ENCODE measurements around the gene RYR2.

RYR2 gene

GRCh38 chr1:237111807-237112206, 69.8 kb downstream of the RYR2 start:
- Histone ChIP-seq H3K4me2 (ENCODE audit: low read length) (no peak overlapping the region), H3K9me3 (ENCODE audit: low read length) (no peaks in the 10 kb centered on the region), H3K4me1 (ENCODE audit: insufficient read depth, low read length, severe bottlenecking) (no peaks in the 10 kb centered on the region), H3K27me3 (ENCODE audit: insufficient read depth, low read length) (no peaks in the 10 kb centered on the region), H3K9ac (ENCODE audit: low read length) (no peak overlapping the region), H4K20me1 (ENCODE audit: insufficient read depth, low read length) (no peaks in the 10 kb centered on the region), H2AFZ (ENCODE audit: low read length) (no peak overlapping the region), H3K36me3 (ENCODE audit: insufficient read depth, low read length) (no peaks in the 10 kb centered on the region), H3K9me2 (ENCODE audit: low read depth, low read length) (no peaks in the 10 kb centered on the region), H3K4me3 (ENCODE audit: low read depth, low read length, poor library complexity, severe bottlenecking) (no peak overlapping the region), H3K27ac (ENCODE audit: low read depth, low read length, poor library complexity, severe bottlenecking) (no peak overlapping the region), H3K79me2 (ENCODE audit: insufficient read depth, low read length) (no peaks in the 10 kb centered on the region), H3F3A (ENCODE audit: insufficient read depth, low read length) (no peaks in the 10 kb centered on the region)
- TF ChIP-seq CTCF (IDR thresholded peaks at IDR 0.05; ENCODE audit: low read length) (no peak), EZH2 (IDR thresholded peaks at IDR 0.05; ENCODE audit: borderline replicate concordance, low read length) (no peak)

DNA sequence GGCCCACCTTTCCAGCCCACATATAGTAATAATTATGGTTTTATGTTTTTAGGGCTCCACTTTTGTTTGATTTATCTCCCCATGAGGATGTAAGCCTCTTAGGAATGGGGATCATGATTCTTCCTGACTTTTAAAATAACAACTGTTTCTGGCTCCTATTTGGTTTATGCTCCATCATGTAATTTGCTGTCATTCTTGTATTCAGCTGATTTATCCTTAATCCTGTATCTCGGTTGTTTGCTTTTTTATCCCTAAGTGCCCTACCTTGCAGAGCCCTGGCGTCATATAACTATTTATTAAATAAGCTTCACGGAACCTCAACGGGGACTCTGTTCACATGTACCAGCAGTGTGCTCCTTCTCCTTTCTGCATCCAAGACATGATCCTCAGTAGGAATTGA, 70.7 kb downstream of the RYR2 start:
- Histone ChIP-seq H3K4me2 (ENCODE audit: low read length) (no peak overlapping the region), H3K27me3 (ENCODE audit: insufficient read depth, low read length) (no peaks in the 10 kb centered on the region), H4K20me1 (ENCODE audit: insufficient read depth, low read length) (no peaks in the 10 kb centered on the region), H3K79me2 (ENCODE audit: insufficient read depth, low read length) (no peaks in the 10 kb centered on the region), H3K4me1 (ENCODE audit: insufficient read depth, low read length, severe bottlenecking) (no peaks in the 10 kb centered on the region), H3K9me2 (ENCODE audit: low read depth, low read length) (no peaks in the 10 kb centered on the region), H2AFZ (ENCODE audit: low read length) (no peak overlapping the region), H3K27ac (ENCODE audit: low read depth, low read length, poor library complexity, severe bottlenecking) (no peak overlapping the region), H3F3A (ENCODE audit: insufficient read depth, low read length) (no peaks in the 10 kb centered on the region), H3K4me3 (ENCODE audit: low read depth, low read length, poor library complexity, severe bottlenecking) (no peak overlapping the region), H3K36me3 (ENCODE audit: insufficient read depth, low read length) (no peaks in the 10 kb centered on the region), H3K9me3 (ENCODE audit: low read length) (no peaks in the 10 kb centered on the region), H3K9ac (ENCODE audit: low read length) (no peak overlapping the region)
- TF ChIP-seq CTCF (IDR thresholded peaks at IDR 0.05; ENCODE audit: low read length) = no peak
- TF ChIP-seq EZH2 (IDR thresholded peaks at IDR 0.05; ENCODE audit: borderline replicate concordance, low read length) = no peak

DNA sequence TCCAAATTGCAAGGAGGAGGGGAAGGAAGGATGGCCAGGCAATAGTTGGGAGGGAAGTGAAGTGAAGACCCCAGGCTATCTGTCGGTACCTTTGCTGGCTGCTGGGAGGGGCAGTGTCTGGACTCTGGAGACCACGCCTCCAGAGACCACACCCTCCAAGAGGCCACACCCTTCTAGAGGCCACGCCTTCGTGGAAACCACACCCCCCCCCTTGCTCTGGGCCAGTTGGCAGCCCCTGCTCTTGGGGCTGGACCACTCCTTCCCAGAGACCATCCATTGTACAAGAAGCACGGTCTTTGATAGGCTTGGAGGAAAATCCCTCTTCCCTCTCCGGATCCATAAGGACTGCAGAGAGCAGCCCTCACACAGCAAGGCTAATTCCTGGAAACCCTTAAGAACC, 73.1 kb downstream of the RYR2 start:
- no peak for TF ChIP-seq EZH2 (IDR thresholded peaks at IDR 0.05; ENCODE audit: borderline replicate concordance, low read length)
- no peak for TF ChIP-seq CTCF (IDR thresholded peaks at IDR 0.05; ENCODE audit: low read length)
- no peak overlapping the region for H3K9ac ChIP-seq (ENCODE audit: low read length)

More for the DNA sequence above, 73.1 kb downstream of the RYR2 start:
- H3K4me3 ChIP-seq (ENCODE audit: low read depth, low read length, poor library complexity, severe bottlenecking) = no peak overlapping the region
- no peak overlapping the region for H3K4me2 ChIP-seq (ENCODE audit: low read length)
- no peaks in the 10 kb centered on the region for H3K27me3 ChIP-seq (ENCODE audit: insufficient read depth, low read length)
- H3K4me1 ChIP-seq (ENCODE audit: insufficient read depth, low read length, severe bottlenecking) = no peaks in the 10 kb centered on the region
- H4K20me1 ChIP-seq (ENCODE audit: insufficient read depth, low read length) = no peaks in the 10 kb centered on the region
- no peaks in the 10 kb centered on the region for H3K36me3 ChIP-seq (ENCODE audit: insufficient read depth, low read length)
- no peaks in the 10 kb centered on the region for H3K79me2 ChIP-seq (ENCODE audit: insufficient read depth, low read length)
- no peaks in the 10 kb centered on the region for H3F3A ChIP-seq (ENCODE audit: insufficient read depth, low read length)
- H3K27ac ChIP-seq (ENCODE audit: low read depth, low read length, poor library complexity, severe bottlenecking) = no peak overlapping the region
- H2AFZ ChIP-seq (ENCODE audit: low read length) = no peak overlapping the region
- H3K9me3 ChIP-seq (ENCODE audit: low read length) = no peaks in the 10 kb centered on the region
- no peaks in the 10 kb centered on the region for H3K9me2 ChIP-seq (ENCODE audit: low read depth, low read length)
